Measurements from ENCODE around the gene TIGD2.

TIGD2 gene

DNA sequence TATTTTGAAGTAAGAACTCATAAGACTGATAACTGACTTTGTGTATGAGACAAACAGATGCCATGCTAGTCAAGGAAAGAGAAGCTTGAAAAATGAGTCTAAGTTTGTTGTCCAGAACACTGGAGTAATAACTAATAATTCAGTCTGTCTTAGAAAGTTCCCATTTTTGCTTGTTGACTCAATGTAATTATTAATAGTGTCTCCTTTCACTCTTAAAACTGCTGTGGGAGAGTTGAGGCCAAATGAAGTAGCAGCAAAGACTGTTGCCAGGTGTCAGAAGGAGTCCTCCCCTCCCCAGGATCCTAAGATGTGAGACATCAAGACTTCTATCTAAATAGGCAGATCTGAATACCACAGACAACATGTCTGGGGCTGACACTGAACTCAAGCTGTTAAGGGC lies 33.6 kb upstream of the TIGD2 start:
- DNase-seq (ENCODE audit: low read depth): no peak
- H3K4me3 ChIP-seq (replicated peaks; ENCODE audit: low read depth, low read length): no peak overlapping the region
- TF ChIP-seq, protein P1, sequence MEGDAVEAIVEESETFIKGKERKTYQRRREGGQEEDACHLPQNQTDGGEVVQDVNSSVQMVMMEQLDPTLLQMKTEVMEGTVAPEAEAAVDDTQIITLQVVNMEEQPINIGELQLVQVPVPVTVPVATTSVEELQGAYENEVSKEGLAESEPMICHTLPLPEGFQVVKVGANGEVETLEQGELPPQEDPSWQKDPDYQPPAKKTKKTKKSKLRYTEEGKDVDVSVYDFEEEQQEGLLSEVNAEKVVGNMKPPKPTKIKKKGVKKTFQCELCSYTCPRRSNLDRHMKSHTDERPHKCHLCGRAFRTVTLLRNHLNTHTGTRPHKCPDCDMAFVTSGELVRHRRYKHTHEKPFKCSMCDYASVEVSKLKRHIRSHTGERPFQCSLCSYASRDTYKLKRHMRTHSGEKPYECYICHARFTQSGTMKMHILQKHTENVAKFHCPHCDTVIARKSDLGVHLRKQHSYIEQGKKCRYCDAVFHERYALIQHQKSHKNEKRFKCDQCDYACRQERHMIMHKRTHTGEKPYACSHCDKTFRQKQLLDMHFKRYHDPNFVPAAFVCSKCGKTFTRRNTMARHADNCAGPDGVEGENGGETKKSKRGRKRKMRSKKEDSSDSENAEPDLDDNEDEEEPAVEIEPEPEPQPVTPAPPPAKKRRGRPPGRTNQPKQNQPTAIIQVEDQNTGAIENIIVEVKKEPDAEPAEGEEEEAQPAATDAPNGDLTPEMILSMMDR (IDR thresholded peaks at IDR 0.05; ENCODE audit: low read length, missing control alignments): no peak

DNA sequence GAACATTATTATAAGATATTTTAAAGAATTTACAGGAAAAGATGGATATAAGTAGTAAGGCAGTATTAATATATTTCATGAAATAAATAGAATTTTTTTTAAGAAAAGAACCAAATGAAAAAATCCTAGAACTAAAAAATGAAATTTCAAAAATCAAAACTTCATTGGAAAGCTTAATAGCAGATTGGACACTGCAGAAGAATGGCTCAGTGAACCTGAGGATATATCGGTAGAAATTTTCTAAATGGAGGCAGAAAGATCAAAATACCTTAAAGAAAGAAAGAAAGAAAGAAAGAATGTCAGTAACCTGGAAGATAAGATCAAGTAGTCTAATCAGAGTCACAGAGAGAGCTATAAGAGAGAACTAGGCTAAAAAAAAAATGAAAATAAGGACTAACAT lies 33.0 kb upstream of the TIGD2 start:
- TF ChIP-seq, protein P1 (IDR thresholded peaks at IDR 0.05; ENCODE audit: low read length, missing control alignments): no peak
- no peak overlapping the region for H3K4me3 ChIP-seq (replicated peaks; ENCODE audit: low read depth, low read length)
- DNase-seq (ENCODE audit: low read depth): no peak

DNA sequence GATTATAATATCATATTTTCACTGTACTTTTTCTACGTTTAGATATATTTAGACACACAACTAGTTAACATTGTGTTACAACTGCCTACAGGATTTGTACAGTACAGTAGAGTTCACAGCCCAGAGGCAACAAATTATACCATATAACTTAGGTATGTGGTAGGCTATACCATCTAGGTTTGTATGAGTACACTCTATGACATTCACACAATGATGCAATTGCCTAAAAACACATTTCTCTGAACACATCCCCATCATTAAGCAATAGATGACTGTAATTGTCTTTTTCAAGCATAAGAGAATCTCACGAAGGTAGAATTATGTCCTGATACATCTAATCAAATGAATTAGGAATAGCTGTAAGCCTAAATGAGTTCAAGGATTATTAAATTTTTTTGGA lies 12.3 kb upstream of the TIGD2 start:
- DNase-seq (ENCODE audit: low read depth): no peak
- TF ChIP-seq, protein P1 (IDR thresholded peaks at IDR 0.05; ENCODE audit: low read length, missing control alignments): no peak
- H3K4me3 ChIP-seq (replicated peaks; ENCODE audit: low read depth, low read length): no peak overlapping the region

DNA sequence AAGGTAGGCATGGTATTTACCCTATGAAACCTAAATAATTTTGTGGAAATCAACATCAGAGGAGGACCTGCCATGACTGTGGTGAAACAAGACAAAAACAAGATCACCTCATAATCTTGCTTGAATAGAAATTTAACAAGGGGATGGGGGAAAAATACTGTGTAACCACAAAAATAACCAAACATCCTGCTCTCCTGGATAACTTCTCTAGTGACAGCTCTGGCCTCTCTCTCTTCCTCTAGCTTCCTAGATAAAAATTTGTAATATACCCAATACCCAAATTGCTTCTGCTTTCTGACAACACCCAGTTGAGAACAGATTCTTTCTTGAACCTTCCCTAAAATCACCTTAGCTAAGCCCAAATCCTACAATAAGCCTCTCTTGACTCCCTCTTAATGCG lies 11.9 kb upstream of the TIGD2 start:
- no peak overlapping the region for H3K4me3 ChIP-seq (replicated peaks; ENCODE audit: low read depth, low read length)
- no peak for DNase-seq (ENCODE audit: low read depth)
- TF ChIP-seq, protein P1 (IDR thresholded peaks at IDR 0.05; ENCODE audit: low read length, missing control alignments): no peak

DNA sequence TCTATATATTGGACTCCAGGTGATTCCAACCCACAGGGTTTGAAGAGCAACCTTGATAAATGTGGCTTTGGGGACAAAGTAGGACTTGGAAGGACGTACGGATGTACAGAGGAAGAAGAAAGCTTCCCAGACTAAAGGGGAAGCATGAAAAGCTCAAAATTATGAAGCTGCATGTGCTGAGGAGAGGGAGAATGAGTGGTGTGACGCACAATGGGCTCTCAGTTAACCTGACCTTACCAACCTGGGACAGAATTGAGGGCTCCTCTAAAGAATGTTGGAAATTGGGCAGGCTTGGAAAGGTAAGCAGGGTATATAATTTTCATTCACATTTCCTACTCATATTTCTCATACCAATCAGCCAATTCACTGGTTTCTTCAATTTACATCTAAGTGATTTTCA lies 10.5 kb upstream of the TIGD2 start:
- TF ChIP-seq, protein P1 (IDR thresholded peaks at IDR 0.05; ENCODE audit: low read length, missing control alignments): no peak
- DNase-seq (ENCODE audit: low read depth): no peak
- no peak overlapping the region for H3K4me3 ChIP-seq (replicated peaks; ENCODE audit: low read depth, low read length)

DNA sequence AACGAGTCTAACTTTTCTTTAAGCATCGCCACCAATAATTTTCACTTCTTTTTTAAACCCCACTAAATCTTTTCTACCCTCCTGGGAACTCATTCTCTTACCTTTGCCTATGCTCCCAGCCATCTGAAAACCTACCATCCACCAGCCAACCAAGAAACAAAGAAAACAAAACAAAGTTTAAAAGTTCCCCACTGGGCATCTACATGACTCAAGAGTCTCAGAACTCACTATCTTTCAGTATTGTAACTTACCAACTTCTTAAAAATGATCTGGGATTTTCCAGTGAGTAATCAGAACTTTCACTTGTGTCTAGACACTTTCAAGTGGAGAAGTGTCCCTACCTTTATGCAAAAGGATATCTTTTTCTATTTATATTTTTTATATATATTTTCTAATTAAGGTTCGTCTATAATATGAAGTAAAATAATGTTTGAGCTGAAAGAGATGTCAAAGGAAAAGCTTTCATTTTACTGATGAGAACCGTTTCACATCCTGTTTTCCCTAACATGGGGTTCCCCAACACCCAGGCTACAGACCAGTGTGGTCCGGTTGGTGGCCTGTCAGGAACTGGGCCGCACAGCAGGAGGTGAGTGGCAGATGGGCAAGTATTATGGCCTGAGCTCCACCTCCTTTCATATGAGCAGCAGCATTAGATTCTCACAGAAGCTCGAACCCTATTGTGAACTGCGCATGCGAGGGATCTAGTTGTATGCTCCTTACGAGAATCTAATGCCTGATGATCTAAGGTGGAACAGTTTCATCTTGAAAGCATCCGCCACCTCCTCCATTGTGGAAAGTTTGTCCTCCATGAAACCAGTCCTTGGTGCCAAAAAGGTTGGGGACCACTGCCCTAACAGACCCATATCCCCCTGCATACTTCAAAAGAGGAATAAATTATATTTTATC lies 9.8 kb upstream of the TIGD2 start:
- no peak overlapping the region for H3K4me3 ChIP-seq (replicated peaks; ENCODE audit: low read depth, low read length)
- no peak for DNase-seq (ENCODE audit: low read depth)
- TF ChIP-seq, protein P1 (IDR thresholded peaks at IDR 0.05; ENCODE audit: low read length, missing control alignments): no peak

DNA sequence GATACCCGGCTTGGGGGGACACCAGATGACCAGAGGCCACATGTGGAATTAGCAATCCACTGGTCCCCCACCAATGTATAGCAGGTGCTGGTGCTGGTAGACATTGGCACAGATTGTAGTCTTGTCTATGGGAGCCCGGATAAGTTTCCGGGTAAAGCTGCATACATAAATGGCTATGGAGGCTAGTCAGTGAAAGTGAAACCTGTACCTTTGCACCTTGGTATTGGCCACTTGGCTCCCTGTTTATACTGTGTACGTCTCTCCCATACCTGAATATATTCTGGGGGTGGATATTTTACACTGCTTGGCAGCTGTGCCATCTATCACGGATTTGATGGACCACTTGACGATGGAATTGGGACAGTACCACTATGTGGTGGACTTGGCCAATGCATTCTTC lies 5.6 kb upstream of the TIGD2 start:
- DNase-seq (ENCODE audit: low read depth): no peak
- TF ChIP-seq, protein P1 (IDR thresholded peaks at IDR 0.05; ENCODE audit: low read length, missing control alignments): no peak
- H3K4me3 ChIP-seq (replicated peaks; ENCODE audit: low read depth, low read length): no peak overlapping the region
